GM12873 (cell line): Measurements from ENCODE around the gene NLRP14.

Experiments used
- CTCF ChIP-seq: IDR thresholded peaks from 2 replicates; pipeline ENCODE4 v1.5.1; 2012; ENCODE audit warnings: low read depth, mild to moderate bottlenecking, moderate library complexity, low read length, control low read depth; ENCODE audit not compliant: insufficient read depth; ENCODE audit errors: missing control alignments

Gene NLRP14

GRCh38 chr11:6992457-6993417 is 27.5 kb upstream of the NLRP14 start:
- no peak for TF ChIP-seq CTCF

- TF ChIP-seq CTCF: no peak
Observed at GRCh38 chr11:6995703-6996102, 24.6 kb upstream of the NLRP14 start.

- no peak for TF ChIP-seq CTCF
Observed at GRCh38 chr11:7004482-7004881, 15.8 kb upstream of the NLRP14 start.

GRCh38 chr11:7014118-7014517 is 6.2 kb upstream of the NLRP14 start:
- TF ChIP-seq CTCF: no peak

GRCh38 chr11:7016011-7016410 is 4.3 kb upstream of the NLRP14 start:
- no peak for TF ChIP-seq CTCF

- no peak for TF ChIP-seq CTCF
Observed at GRCh38 chr11:7019500-7020182, 638 bp upstream of the NLRP14 start.

GRCh38 chr11:7021318-7021717 is 1.0 kb downstream of the NLRP14 start:
- TF ChIP-seq CTCF: no peak
